ENCODE results near the gene AKNA.

- TF ChIP-seq CTCF (IDR thresholded peaks at IDR 0.05) (no peak), POLR2A (IDR thresholded peaks at IDR 0.05) (no peak)
These were observed 8.0 kb upstream of the AKNA start for GRCh38 chr9:114395768-114396167.
